IMR-90 (cell line): ENCODE data around the gene IL36B. TPM values are rescaled to one million over a fixed set of nuclear protein-coding genes. Genes with fewer than 3 reads are reported as not detected.

Source experiments
- ATAC-seq: fragments of 200-7000 bp; cut with Tn5 transposase; 2 replicates; pipeline ENCODE4 v1.9.1; 2020; ENCODE audit warnings: low read depth, mild to moderate bottlenecking, moderate library complexity
- BruUV-seq: library from RNA; stranded (reverse); fragments of 400-500 nt; replicated peaks from 2 replicates; lab custom pipeline; 2021; lab: Mats Ljungman, UMichigan
- CTCF ChIA-PET: fragments of 300-600 bp; formaldehyde crosslinking; extraction: SDS; loops from one replicate; lab custom pipeline; 2021; ENCODE audit warnings: antibody characterized with exemption; lab: Yijun Ruan, JAX
- POLR2A ChIA-PET: fragments of 300-600 bp; sonication (Branson Sonifier 250); formaldehyde crosslinking; loops from one replicate; lab custom pipeline; 2022; ENCODE audit warnings: antibody characterized with exemption; ENCODE audit not compliant: unreplicated experiment; lab: Charles Lee
- DNase-seq: peaks from one replicate; pipeline ENCODE4 v3.0.0; 2013
- H2AFZ ChIP-seq: replicated peaks from 2 replicates; pipeline ENCODE3; 2013; ENCODE audit warnings: low read length, mild to moderate bottlenecking; ENCODE audit not compliant: poor library complexity
- H2AK5ac ChIP-seq: 2 replicates; pipeline ENCODE4 v1.6.1; 2013; ENCODE audit warnings: low read depth, low read length, inconsistent platforms
- H2AK9ac ChIP-seq: replicated peaks from 2 replicates; pipeline ENCODE3; 2013; ENCODE audit warnings: mild to moderate bottlenecking, low read depth, low read length, moderate library complexity; ENCODE audit not compliant: poor library complexity
- H2BK120ac ChIP-seq: 2 replicates; pipeline ENCODE4 v1.6.1; 2013; ENCODE audit warnings: low read depth, low read length, inconsistent platforms
- H2BK15ac ChIP-seq: 3 replicates; pipeline ENCODE4 v1.6.1; 2013; ENCODE audit warnings: low read depth, low read length, inconsistent platforms
- H2BK20ac ChIP-seq: 2 replicates; pipeline ENCODE4 v1.6.1; 2013; ENCODE audit warnings: low read depth, mild to moderate bottlenecking, inconsistent platforms, low read length, moderate library complexity
- H2BK5ac ChIP-seq: 2 replicates; pipeline ENCODE4 v1.6.1; 2013; ENCODE audit warnings: mild to moderate bottlenecking, low read depth, low read length, inconsistent platforms; ENCODE audit not compliant: poor library complexity, severe bottlenecking
- H3K14ac ChIP-seq: replicated peaks from 2 replicates; pipeline ENCODE4 v1.6.1; 2013; ENCODE audit warnings: low read depth, low read length, inconsistent platforms
- H3K18ac ChIP-seq: 2 replicates; pipeline ENCODE4 v1.6.1; 2013; ENCODE audit warnings: low read depth, low read length, control low read depth
- H3K23ac ChIP-seq: 2 replicates; pipeline ENCODE4 v1.6.1; 2013; ENCODE audit warnings: low read depth, low read length, inconsistent platforms
- H3K27ac ChIP-seq: 2 replicates; pipeline ENCODE4 v1.5.1; 2013; ENCODE audit warnings: mild to moderate bottlenecking, control low read depth, low read length; ENCODE audit not compliant: insufficient read depth
- H3K27me3 ChIP-seq: 2 replicates; pipeline ENCODE4 v1.6.1; 2013; ENCODE audit warnings: low read length; ENCODE audit not compliant: control insufficient read depth, insufficient read depth
- H3K36me3 ChIP-seq: 2 replicates; pipeline ENCODE4 v1.6.1; 2013; ENCODE audit warnings: low read length, mixed read lengths; ENCODE audit not compliant: control insufficient read depth, insufficient read depth
- H3K4ac ChIP-seq: 2 replicates; pipeline ENCODE4 v1.6.1; 2013; ENCODE audit warnings: low read depth, low read length, inconsistent platforms
- H3K4me1 ChIP-seq: 2 replicates; pipeline ENCODE4 v1.6.1; 2013; ENCODE audit warnings: low read length, mixed read lengths; ENCODE audit not compliant: control insufficient read depth, insufficient read depth
- H3K4me2 ChIP-seq: 2 replicates; pipeline ENCODE4 v1.6.1; 2013; ENCODE audit warnings: low read depth, mild to moderate bottlenecking, control low read depth, low read length, moderate library complexity
- H3K4me3 ChIP-seq: 2 replicates; pipeline ENCODE4 v1.5.1; 2013; ENCODE audit warnings: low read depth, mild to moderate bottlenecking, control low read depth, low read length, moderate library complexity; ENCODE audit not compliant: insufficient read depth
- H3K56ac ChIP-seq: 2 replicates; pipeline ENCODE4 v1.6.1; 2013; ENCODE audit warnings: low read length, inconsistent platforms; ENCODE audit not compliant: insufficient read depth; ENCODE audit errors: extremely low read depth
- H3K79me1 ChIP-seq, 2 experiments: 2 replicates each; pipeline ENCODE4 v1.6.1; 2013; ENCODE audit warnings: low read length in 2 of 2, inconsistent platforms in 1 of 2, low read depth in 1 of 2
- H3K9ac ChIP-seq: 2 replicates; pipeline ENCODE4 v1.6.1; 2013; ENCODE audit warnings: low read depth, low read length, control low read depth
- H3K9me1 ChIP-seq: 2 replicates; pipeline ENCODE4 v1.6.1; 2013; ENCODE audit warnings: low read length, inconsistent platforms; ENCODE audit not compliant: insufficient read depth
- H3K9me3 ChIP-seq: 2 replicates; pipeline ENCODE4 v1.6.1; 2013; ENCODE audit warnings: low read length; ENCODE audit not compliant: control insufficient read depth, insufficient read depth
- H4K20me1 ChIP-seq: 2 replicates; pipeline ENCODE4 v1.6.1; 2013; ENCODE audit warnings: low read length, inconsistent platforms; ENCODE audit not compliant: insufficient read depth
- H4K5ac ChIP-seq: 2 replicates; pipeline ENCODE4 v1.6.1; 2013; ENCODE audit warnings: mild to moderate bottlenecking, low read depth, low read length, control low read depth
- H4K8ac ChIP-seq, 2 experiments: 2 replicates each; pipeline ENCODE4 v1.6.1; 2013; ENCODE audit warnings: low read depth in 2 of 2, low read length in 2 of 2, control low read depth in 1 of 2, inconsistent platforms in 1 of 2
- H4K91ac ChIP-seq: 2 replicates; pipeline ENCODE4 v1.6.1; 2013; ENCODE audit warnings: low read depth, low read length, inconsistent platforms; ENCODE audit not compliant: insufficient read depth
- BHLHE40 ChIP-seq: fragments of 150-350 bp; IDR thresholded peaks from 2 replicates; pipeline ENCODE4 v1.6.1; 2016; ENCODE audit warnings: mild to moderate bottlenecking, low read depth, low read length
- CEBPB ChIP-seq: IDR thresholded peaks from 2 replicates; pipeline ENCODE4 v1.6.1; 2012; ENCODE audit warnings: low read depth, low read length, improper control_type of control experiment
- CTCF ChIP-seq: conservative IDR thresholded peaks from 2 replicates; pipeline ENCODE4 v1.5.1; 2012; ENCODE audit warnings: mild to moderate bottlenecking, low read depth, low read length, improper control_type of control experiment
- ELK1 ChIP-seq: fragments of 150-350 bp; IDR thresholded peaks from 2 replicates; pipeline ENCODE4 v1.6.1; 2016; ENCODE audit warnings: low read depth, mild to moderate bottlenecking, low read length, moderate library complexity, borderline replicate concordance
- FOS ChIP-seq: fragments of 150-350 bp; IDR thresholded peaks from 2 replicates; pipeline ENCODE4 v1.6.1; 2016; ENCODE audit warnings: low read depth, low read length
- MAFK ChIP-seq: IDR thresholded peaks from 2 replicates; pipeline ENCODE4 v1.6.1; 2012; ENCODE audit warnings: low read depth, low read length, improper control_type of control experiment
- MAZ ChIP-seq: IDR thresholded peaks from 2 replicates; pipeline ENCODE4 v1.6.1; 2012; ENCODE audit warnings: low read depth, mild to moderate bottlenecking, low read length, improper control_type of control experiment, moderate library complexity, borderline replicate concordance
- MXI1 ChIP-seq: IDR thresholded peaks from 2 replicates; pipeline ENCODE4 v1.6.1; 2012; ENCODE audit warnings: low read depth, mild to moderate bottlenecking, low read length, moderate library complexity, borderline replicate concordance
- NFE2L2 ChIP-seq: fragments of 150-350 bp; IDR thresholded peaks from 2 replicates; pipeline ENCODE4 v1.6.1; 2016; ENCODE audit warnings: low read depth, mild to moderate bottlenecking, low read length
- POLR2A ChIP-seq: IDR thresholded peaks from 2 replicates; pipeline ENCODE4 v1.6.1; 2012; ENCODE audit warnings: mild to moderate bottlenecking, low read depth, low read length
- RCOR1 ChIP-seq: IDR thresholded peaks from 2 replicates; pipeline ENCODE4 v1.6.1; 2012; ENCODE audit warnings: mild to moderate bottlenecking, low read length, improper control_type of control experiment; ENCODE audit not compliant: insufficient replicate concordance
- RFX5 ChIP-seq: IDR thresholded peaks from 2 replicates; pipeline ENCODE4 v1.8.0; 2012; ENCODE audit warnings: low read depth, mild to moderate bottlenecking, low read length, moderate library complexity
- USF2 ChIP-seq: fragments of 150-350 bp; IDR thresholded peaks from 2 replicates; pipeline ENCODE4 v1.6.1; 2017; ENCODE audit warnings: mild to moderate bottlenecking, antibody characterized with exemption, low read length, low read depth
- WGBS, 2 experiments: methylation state at CpG; one replicate each; pipeline versions ENCODE4 v1.1.5 to v1.1.7; 2013; ENCODE audit warnings: missing lambda C conversion rate in 2 of 2; ENCODE audit not compliant: insufficient read length in 1 of 2; ENCODE audit errors: extremely low coverage in 2 of 2; 5-methylcytosine and 5-hydroxymethylcytosine counted together
- dilution Hi-C: fragments of 300-500 bp; cut with HindIII; formaldehyde crosslinking; loops from one replicate; pipeline ENCODE4 v1.14.3; 2018; ENCODE audit warnings: low sequenced_read_pairs; ENCODE audit not compliant: unreplicated experiment
- in situ Hi-C: fragments of 300-500 bp; cut with MboI; formaldehyde crosslinking; loops from 3 replicates; pipeline ENCODE4 v1.14.3; 2019; ENCODE audit warnings: low sequenced_read_pairs, inconsistent platforms, mixed read lengths
- intact Hi-C: fragments of 100-400 bp; cut with micrococcal nuclease; formaldehyde crosslinking; loops from 2 replicates; pipeline ENCODE4 v1.10.0; 2022
- polyA plus RNA-seq, 3 experiments: library from polyadenylated mRNA; depleted of rRNA; stranded (reverse); fragments of >200 nt; gene quantifications; 2 replicates each; pipeline ENCODE4 v1.2.3, GENCODE V29; 2012; ENCODE audit warnings: low replicate concordance in 1 of 3
- total RNA-seq: library from RNA; depleted of rRNA; stranded (reverse); fragments of >200 nt; gene quantifications from 2 replicates; pipeline ENCODE4 v1.2.3, GENCODE V29; 2012

IL36B gene
- total and polyA plus RNA-seq, 2 of the 4 experiments (the other 2 are of a cell fraction), result not detected

- no peak overlapping the region for H3K4me2 ChIP-seq
- no peak for ATAC-seq
- H2AK9ac ChIP-seq, result no peak overlapping the region
- H2BK20ac ChIP-seq, result no peak overlapping the region
- H3K23ac ChIP-seq, result no peak overlapping the region
- no peak overlapping the region for H3K56ac ChIP-seq
- H3K14ac ChIP-seq, result no peak overlapping the region
- no peak overlapping the region for H4K5ac ChIP-seq
- H4K91ac ChIP-seq, result no peak overlapping the region
- no peak overlapping the region for H2BK5ac ChIP-seq
- H3K4ac ChIP-seq, result no peak overlapping the region
- no peaks in the 10 kb centered on the region for H3K9me3 ChIP-seq
- H3K9me1 ChIP-seq, result no peaks in the 10 kb centered on the region
- peaks cover 4% of the 10 kb centered on the region for H3K27me3 ChIP-seq
- H3K27ac ChIP-seq, result no peak overlapping the region
- ChIA-PET POLR2A (no interaction called here), CTCF (no interaction called here)
- in situ Hi-C loops (no loop called here), dilution Hi-C loops (no loop called here), intact Hi-C loops (no loop called here)
- H2BK120ac ChIP-seq, result no peak overlapping the region
- H2AFZ ChIP-seq, result no peak overlapping the region
- TF ChIP-seq CEBPB (no peak), RFX5 (no peak), MAZ (no peak), MAFK (no peak), ELK1 (no peak), MXI1 (no peak), NFE2L2 (no peak), POLR2A (no peak), RCOR1 (no peak), FOS (no peak), BHLHE40 (no peak), CTCF (no peak), USF2 (no peak)
- no peak overlapping the region for H4K8ac ChIP-seq
- H4K20me1 ChIP-seq, result no peaks in the 10 kb centered on the region
- WGBS, 2 experiments, result no CpG with 5 or more reads among the region's 2 CpGs
- BruUV-seq, result no TSS peak
- H3K79me1 ChIP-seq, result no peaks in the 10 kb centered on the region
- no peaks in the 10 kb centered on the region for H3K36me3 ChIP-seq
- no peak overlapping the region for H3K4me3 ChIP-seq
- H3K4me1 ChIP-seq, result no peaks in the 10 kb centered on the region
- no peak overlapping the region for H3K18ac ChIP-seq
- no peak for DNase-seq
- H3K9ac ChIP-seq, result no peak overlapping the region
- H2AK5ac ChIP-seq, result no peak overlapping the region
- no peak overlapping the region for H2BK15ac ChIP-seq
These were observed 37.0 kb downstream of the IL36B start for GRCh38 chr2:113015655-113016054.
